SJCRH30 (cell line): ENCODE results near the gene FBP1. TPM values are rescaled to one million over a fixed set of nuclear protein-coding genes. Genes with fewer than 3 reads are reported as not detected.

Source experiments
- DNase-seq, 2 experiments: peaks; one replicate each; pipeline ENCODE4 v3.0.0-alpha.2; 2015 to 2020
- H3K27ac ChIP-seq: fragments of 250-450 bp; sonication (Bioruptor Pico); 2 replicates; pipeline ENCODE4 v1.5.1; 2020; ENCODE audit warnings: mild to moderate bottlenecking, moderate library complexity
- H3K27me3 ChIP-seq: fragments of 250-450 bp; sonication (Bioruptor Pico); 2 replicates; pipeline ENCODE4 v1.5.1; 2020; ENCODE audit warnings: mild to moderate bottlenecking, moderate library complexity
- H3K36me3 ChIP-seq: fragments of 250-450 bp; sonication (Bioruptor Pico); 2 replicates; pipeline ENCODE4 v1.5.1; 2020; ENCODE audit warnings: mild to moderate bottlenecking, moderate library complexity
- H3K4me1 ChIP-seq: fragments of 250-450 bp; sonication (Bioruptor Pico); 2 replicates; pipeline ENCODE4 v1.5.1; 2020; ENCODE audit warnings: mild to moderate bottlenecking, moderate library complexity
- H3K4me3 ChIP-seq: fragments of 250-450 bp; sonication (Bioruptor Pico); 2 replicates; pipeline ENCODE4 v1.5.1; 2020; ENCODE audit warnings: mild to moderate bottlenecking, moderate library complexity
- H3K9me3 ChIP-seq: fragments of 250-450 bp; sonication (Bioruptor Pico); replicated peaks from 2 replicates; pipeline ENCODE4 v1.5.1; 2020; ENCODE audit warnings: mild to moderate bottlenecking, moderate library complexity
- total RNA-seq: library from RNA; depleted of rRNA; stranded (reverse); fragments of >200 nt; shearing (Covaris generic); gene quantifications from 2 replicates; pipeline ENCODE4 v1.2.3, GENCODE V29; 2014

FBP1 gene
- total RNA-seq, 1 experiment from 2014 or later, result not detected

GRCh38 chr9:94643176-94643575 lies 3.9 kb upstream of the FBP1 start:
- Histone ChIP-seq H3K9me3 (no peaks in the 10 kb centered on the region), H3K4me1 (no peaks in the 10 kb centered on the region), H3K27me3 (no peaks in the 10 kb centered on the region), H3K4me3 (no peak overlapping the region), H3K36me3 (no peaks in the 10 kb centered on the region), H3K27ac (no peak overlapping the region)
- DNase-seq, result no peak

GRCh38 chr9:94642501-94642900 lies 3.2 kb upstream of the FBP1 start:
- Histone ChIP-seq H3K36me3 (no peaks in the 10 kb centered on the region), H3K4me3 (no peak overlapping the region), H3K4me1 (no peaks in the 10 kb centered on the region), H3K27ac (no peak overlapping the region), H3K9me3 (no peaks in the 10 kb centered on the region), H3K27me3 (no peaks in the 10 kb centered on the region)
- DNase-seq, result no peak

- no peaks in the 10 kb centered on the region for H3K27me3 ChIP-seq
- H3K4me3 ChIP-seq, result no peak overlapping the region
- no peaks in the 10 kb centered on the region for H3K4me1 ChIP-seq
- H3K27ac ChIP-seq, result no peak overlapping the region
- H3K9me3 ChIP-seq, result no peaks in the 10 kb centered on the region
- H3K36me3 ChIP-seq, result no peaks in the 10 kb centered on the region
- no peak for DNase-seq
Measured at GRCh38 chr9:94639999-94640376, 670 bp upstream of the FBP1 start.

GRCh38 chr9:94638335-94639060 lies 820 bp downstream of the FBP1 start:
- H3K9me3 ChIP-seq, result no peaks in the 10 kb centered on the region
- no peak overlapping the region for H3K4me3 ChIP-seq
- no peaks in the 10 kb centered on the region for H3K27me3 ChIP-seq
- H3K4me1 ChIP-seq, result no peaks in the 10 kb centered on the region
- DNase-seq, result no peak
- no peak overlapping the region for H3K27ac ChIP-seq
- no peaks in the 10 kb centered on the region for H3K36me3 ChIP-seq

GRCh38 chr9:94632737-94633136 lies 6.6 kb downstream of the FBP1 start:
- no peak for DNase-seq
- Histone ChIP-seq H3K27me3 (no peaks in the 10 kb centered on the region), H3K9me3 (no peaks in the 10 kb centered on the region), H3K4me3 (no peak overlapping the region), H3K27ac (no peak overlapping the region), H3K36me3 (no peaks in the 10 kb centered on the region), H3K4me1 (no peaks in the 10 kb centered on the region)

- no peak for DNase-seq
Measured at GRCh38 chr9:94631599-94631998, 7.7 kb downstream of the FBP1 start.

GRCh38 chr9:94630833-94631232 lies 8.5 kb downstream of the FBP1 start:
- Histone ChIP-seq H3K27me3 (no peaks in the 10 kb centered on the region), H3K9me3 (no peaks in the 10 kb centered on the region), H3K4me1 (no peaks in the 10 kb centered on the region), H3K27ac (no peak overlapping the region), H3K4me3 (no peak overlapping the region), H3K36me3 (no peaks in the 10 kb centered on the region)
- DNase-seq, result no peak

More at GRCh38 chr9:94631599-94631998, 7.7 kb downstream of the FBP1 start:
- Histone ChIP-seq H3K9me3 (no peaks in the 10 kb centered on the region), H3K4me1 (no peaks in the 10 kb centered on the region), H3K36me3 (no peaks in the 10 kb centered on the region), H3K4me3 (no peak overlapping the region), H3K27ac (no peak overlapping the region), H3K27me3 (no peaks in the 10 kb centered on the region)

GRCh38 chr9:94630281-94630680 lies 9.0 kb downstream of the FBP1 start:
- Histone ChIP-seq H3K9me3 (no peaks in the 10 kb centered on the region), H3K27me3 (no peaks in the 10 kb centered on the region), H3K36me3 (no peaks in the 10 kb centered on the region), H3K4me1 (no peaks in the 10 kb centered on the region), H3K4me3 (no peak overlapping the region), H3K27ac (no peak overlapping the region)
- DNase-seq, result no peak

GRCh38 chr9:94627287-94627686 lies 12.0 kb downstream of the FBP1 start:
- Histone ChIP-seq H3K9me3 (no peaks in the 10 kb centered on the region), H3K27ac (no peak overlapping the region), H3K4me1 (no peaks in the 10 kb centered on the region), H3K36me3 (no peaks in the 10 kb centered on the region), H3K4me3 (no peak overlapping the region), H3K27me3 (no peaks in the 10 kb centered on the region)
- DNase-seq, result no peak

GRCh38 chr9:94625835-94626234 lies 13.5 kb downstream of the FBP1 start:
- Histone ChIP-seq H3K36me3 (no peaks in the 10 kb centered on the region), H3K27me3 (no peaks in the 10 kb centered on the region), H3K9me3 (no peaks in the 10 kb centered on the region), H3K4me1 (no peaks in the 10 kb centered on the region), H3K4me3 (no peak overlapping the region), H3K27ac (no peak overlapping the region)
- no peak for DNase-seq

- H3K27me3 ChIP-seq, result no peaks in the 10 kb centered on the region
- no peaks in the 10 kb centered on the region for H3K9me3 ChIP-seq
- no peak overlapping the region for H3K4me3 ChIP-seq
- H3K4me1 ChIP-seq, result no peaks in the 10 kb centered on the region
- no peaks in the 10 kb centered on the region for H3K36me3 ChIP-seq
- H3K27ac ChIP-seq, result no peak overlapping the region
- DNase-seq, result no peak
Measured at GRCh38 chr9:94624629-94625028, 14.7 kb downstream of the FBP1 start.

GRCh38 chr9:94623253-94623652 lies 16.1 kb downstream of the FBP1 start:
- Histone ChIP-seq H3K27me3 (no peaks in the 10 kb centered on the region), H3K9me3 (no peaks in the 10 kb centered on the region), H3K4me3 (no peak overlapping the region), H3K36me3 (no peaks in the 10 kb centered on the region), H3K4me1 (no peaks in the 10 kb centered on the region), H3K27ac (no peak overlapping the region)
- peak; percentile 32 to 60 for DNase-seq

GRCh38 chr9:94622087-94622800 lies 17.1 kb downstream of the FBP1 start:
- H3K9me3 ChIP-seq, result no peaks in the 10 kb centered on the region
- DNase-seq, result no peak
- H3K27me3 ChIP-seq, result no peaks in the 10 kb centered on the region
- no peak overlapping the region for H3K4me3 ChIP-seq
- no peaks in the 10 kb centered on the region for H3K36me3 ChIP-seq
- no peaks in the 10 kb centered on the region for H3K4me1 ChIP-seq
- no peak overlapping the region for H3K27ac ChIP-seq

- Histone ChIP-seq H3K4me1 (no peaks in the 10 kb centered on the region), H3K9me3 (no peaks in the 10 kb centered on the region), H3K27me3 (no peaks in the 10 kb centered on the region), H3K4me3 (no peak overlapping the region), H3K36me3 (no peaks in the 10 kb centered on the region), H3K27ac (no peak overlapping the region)
- no peak for DNase-seq
Measured at GRCh38 chr9:94619026-94619425, 20.3 kb downstream of the FBP1 start.

GRCh38 chr9:94613003-94613402 lies 26.3 kb downstream of the FBP1 start:
- no peaks in the 10 kb centered on the region for H3K36me3 ChIP-seq
- no peaks in the 10 kb centered on the region for H3K9me3 ChIP-seq
- peaks cover 7% of the 10 kb centered on the region; the same call in 1 of the 2 replicates for H3K27me3 ChIP-seq
- H3K4me3 ChIP-seq, result no peak overlapping the region
- H3K4me1 ChIP-seq, result no peaks in the 10 kb centered on the region
- no peak for DNase-seq
- H3K27ac ChIP-seq, result no peak overlapping the region

- Histone ChIP-seq H3K36me3 (no peaks in the 10 kb centered on the region), H3K9me3 (no peaks in the 10 kb centered on the region), H3K27ac (no peak overlapping the region), H3K4me3 (no peak overlapping the region), H3K27me3 (peaks cover 7% of the 10 kb centered on the region; the same call in 1 of the 2 replicates), H3K4me1 (no peaks in the 10 kb centered on the region)
- no peak for DNase-seq
Measured at GRCh38 chr9:94612071-94612470, 27.2 kb downstream of the FBP1 start.
